ENCODE results near the gene IQCN. TPM values are rescaled to one million over a fixed set of nuclear protein-coding genes. Genes with fewer than 3 reads are reported as not detected.

IQCN gene
- total RNA-seq, 1 experiment from 2014 or later, result 0.08 TPM

GRCh38 chr19:18257503-18258470 is 16.5 kb downstream of the IQCN start:
- DNase-seq (ENCODE audit: low read depth, low spot score), result no peak
- in situ Hi-C loops (cut with HindIII; ENCODE audit: low pct_unique_long_range_greater_than_20kb, low sequenced_read_pairs), result no loop called here

- in situ Hi-C loops (cut with HindIII; ENCODE audit: low pct_unique_long_range_greater_than_20kb, low sequenced_read_pairs), result no loop called here
- no peak for DNase-seq (ENCODE audit: low read depth, low spot score)
These were observed 19.4 kb downstream of the IQCN start for GRCh38 chr19:18254546-18255503.

GRCh38 chr19:18253716-18254115 is 20.5 kb downstream of the IQCN start:
- DNase-seq (ENCODE audit: low read depth, low spot score), result no peak
- in situ Hi-C loops (cut with HindIII; ENCODE audit: low pct_unique_long_range_greater_than_20kb, low sequenced_read_pairs), result no loop called here

- DNase-seq (ENCODE audit: low read depth, low spot score), result no peak
- in situ Hi-C loops (cut with HindIII; ENCODE audit: low pct_unique_long_range_greater_than_20kb, low sequenced_read_pairs), result no loop called here
These were observed 21.1 kb downstream of the IQCN start for GRCh38 chr19:18253130-18253529.

- in situ Hi-C loops (cut with HindIII; ENCODE audit: low pct_unique_long_range_greater_than_20kb, low sequenced_read_pairs), result no loop called here
- DNase-seq (ENCODE audit: low read depth, low spot score), result no peak
These were observed 21.9 kb downstream of the IQCN start for GRCh38 chr19:18252370-18252717.

GRCh38 chr19:18251587-18252369 is 22.5 kb downstream of the IQCN start:
- DNase-seq (ENCODE audit: low read depth, low spot score), result peak; percentile 72
- in situ Hi-C loops (cut with HindIII; ENCODE audit: low pct_unique_long_range_greater_than_20kb, low sequenced_read_pairs), result no loop called here

- in situ Hi-C loops (cut with HindIII; ENCODE audit: low pct_unique_long_range_greater_than_20kb, low sequenced_read_pairs), result no loop called here
- DNase-seq (ENCODE audit: low read depth, low spot score), result no peak
These were observed 24.4 kb downstream of the IQCN start for GRCh38 chr19:18249834-18250233.

- DNase-seq (ENCODE audit: low read depth, low spot score), result no peak
- in situ Hi-C loops (cut with HindIII; ENCODE audit: low pct_unique_long_range_greater_than_20kb, low sequenced_read_pairs), result no loop called here
These were observed 29.0 kb downstream of the IQCN start for GRCh38 chr19:18245297-18245696.

- no peak for DNase-seq (ENCODE audit: low read depth, low spot score)
- in situ Hi-C loops (cut with HindIII; ENCODE audit: low pct_unique_long_range_greater_than_20kb, low sequenced_read_pairs), result no loop called here
These were observed 34.9 kb downstream of the IQCN start for GRCh38 chr19:18239303-18239702.

GRCh38 chr19:18234194-18234593 is 40.1 kb downstream of the IQCN start:
- in situ Hi-C loops (cut with HindIII; ENCODE audit: low pct_unique_long_range_greater_than_20kb, low sequenced_read_pairs), result no loop called here
- no peak for DNase-seq (ENCODE audit: low read depth, low spot score)

GRCh38 chr19:18233224-18233825 is 40.9 kb downstream of the IQCN start:
- in situ Hi-C loops (cut with HindIII; ENCODE audit: low pct_unique_long_range_greater_than_20kb, low sequenced_read_pairs), result no loop called here
- DNase-seq (ENCODE audit: low read depth, low spot score), result peak; percentile 16

GRCh38 chr19:18232540-18233223 is 41.6 kb downstream of the IQCN start:
- in situ Hi-C loops (cut with HindIII; ENCODE audit: low pct_unique_long_range_greater_than_20kb, low sequenced_read_pairs), result no loop called here
- DNase-seq (ENCODE audit: low read depth, low spot score), result no peak

- no peak for DNase-seq (ENCODE audit: low read depth, low spot score)
- in situ Hi-C loops (cut with HindIII; ENCODE audit: low pct_unique_long_range_greater_than_20kb, low sequenced_read_pairs), result no loop called here
These were observed 42.5 kb downstream of the IQCN start for GRCh38 chr19:18231775-18232174.

- no peak for DNase-seq (ENCODE audit: low read depth, low spot score)
- in situ Hi-C loops (cut with HindIII; ENCODE audit: low pct_unique_long_range_greater_than_20kb, low sequenced_read_pairs), result no loop called here
These were observed 43.1 kb downstream of the IQCN start for GRCh38 chr19:18230941-18231734.

GRCh38 chr19:18229915-18230314 is 44.3 kb downstream of the IQCN start:
- in situ Hi-C loops (cut with HindIII; ENCODE audit: low pct_unique_long_range_greater_than_20kb, low sequenced_read_pairs), result no loop called here

GRCh38 chr19:18229474-18229873 is 44.8 kb downstream of the IQCN start:
- in situ Hi-C loops (cut with HindIII; ENCODE audit: low pct_unique_long_range_greater_than_20kb, low sequenced_read_pairs), result no loop called here
- DNase-seq (ENCODE audit: low read depth, low spot score), result peak; percentile 28

More at GRCh38 chr19:18229915-18230314, 44.3 kb downstream of the IQCN start:
- no peak for DNase-seq (ENCODE audit: low read depth, low spot score)

All from SK-MEL-5 (cell line).